GM12878 (cell line): ENCODE data around the gene GPAT3. TPM values are rescaled to one million over a fixed set of nuclear protein-coding genes. Genes with fewer than 3 reads are reported as not detected.

ENCODE experiments used
- ATAC-seq: fragments of 200-7000 bp; cut with Tn5 transposase; 3 replicates; pipeline ENCODE4 v1.9.1; 2020; ENCODE audit warnings: mild to moderate bottlenecking, moderate library complexity
- BruUV-seq: library from RNA; stranded (reverse); fragments of 400-500 nt; replicated peaks from 2 replicates; lab custom pipeline; 2021; lab: Mats Ljungman, UMichigan
- CTCF ChIA-PET: fragments of 300-600 bp; sonication (Branson Sonifier 250); formaldehyde crosslinking; extraction: SDS; loops from one replicate; lab custom pipeline; 2021; ENCODE audit warnings: inconsistent platforms; lab: Yijun Ruan, JAX
- POLR2A ChIA-PET: fragments of 350-600 bp; formaldehyde crosslinking; extraction: SDS; loops from one replicate; lab custom pipeline; 2021; ENCODE audit warnings: inconsistent platforms; lab: Charles Lee
- RAD21 ChIA-PET: fragments of 300-600 bp; sonication (Branson Sonifier 250); formaldehyde crosslinking; loops from one replicate; lab custom pipeline; 2023; ENCODE audit warnings: antibody characterized with exemption; ENCODE audit not compliant: unreplicated experiment; lab: Charles Lee
- SMC1A ChIA-PET: fragments of 300-600 bp; sonication (Branson Sonifier 250); formaldehyde crosslinking; loops from one replicate; lab custom pipeline; 2023; ENCODE audit not compliant: unreplicated experiment, uncharacterized antibody; lab: Charles Lee
- DNase-seq: peaks from one replicate; pipeline ENCODE4 v3.0.0-alpha.2; 2011; ENCODE audit warnings: low read depth, low spot score
- FAIRE-seq: peaks from 3 replicates; lab custom pipeline; 2011; peaks lifted over from hg19 to GRCh38; lab: Jason Lieb, UNC
- H2AFZ ChIP-seq: 2 replicates; pipeline ENCODE4 v1.6.0; 2011; ENCODE audit warnings: low read depth, low read length, control low read depth; ENCODE audit not compliant: control insufficient read depth
- H3K27ac ChIP-seq: 2 replicates; pipeline ENCODE4 v1.5.1; 2011; ENCODE audit warnings: control low read depth; ENCODE audit not compliant: control insufficient read depth, insufficient read depth
- H3K27me3 ChIP-seq, 2 experiments: replicated peaks in 1 of 2; 2 replicates each; pipeline versions ENCODE4 v1.6.0 to v1.6.1; 2011; ENCODE audit warnings: low read length in 1 of 2; ENCODE audit not compliant: control insufficient read depth in 2 of 2, insufficient read depth in 2 of 2
- H3K36me3 ChIP-seq, 2 experiments: 2 replicates each; pipeline ENCODE4 v1.5.1; 2011; ENCODE audit warnings: low read length in 1 of 2; ENCODE audit not compliant: control insufficient read depth in 2 of 2, insufficient read depth in 2 of 2
- H3K4me1 ChIP-seq: 2 replicates; pipeline ENCODE4 v1.6.1; 2011; ENCODE audit warnings: mild to moderate bottlenecking, low read length, moderate library complexity, mixed read lengths; ENCODE audit not compliant: control insufficient read depth, insufficient read depth
- H3K4me2 ChIP-seq: 2 replicates; pipeline ENCODE4 v1.6.0; 2011; ENCODE audit warnings: control low read depth; ENCODE audit not compliant: control insufficient read depth, insufficient read depth
- H3K4me3 ChIP-seq: fragments of 200-600 bp; sonication (generic); 2 replicates; pipeline ENCODE4 v1.5.1; 2016
- H3K79me2 ChIP-seq: 2 replicates; pipeline ENCODE4 v1.6.0; 2011; ENCODE audit warnings: low read length; ENCODE audit not compliant: control insufficient read depth, insufficient read depth
- H3K9ac ChIP-seq: 2 replicates; pipeline ENCODE4 v1.8.0; 2011; ENCODE audit warnings: low read length, control low read depth, mixed read lengths; ENCODE audit not compliant: control insufficient read depth, insufficient read depth
- H3K9me3 ChIP-seq: replicated peaks from 3 replicates; pipeline ENCODE4 v1.5.1; 2011; ENCODE audit warnings: mild to moderate bottlenecking, low read length; ENCODE audit not compliant: control insufficient read depth, insufficient read depth
- H4K20me1 ChIP-seq: 2 replicates; pipeline ENCODE4 v1.6.0; 2011; ENCODE audit not compliant: control insufficient read depth, insufficient read depth
- CBX5 ChIP-seq: sonication (generic); IDR thresholded peaks from 2 replicates; pipeline ENCODE4 v1.6.1; 2016; ENCODE audit warnings: low read depth, moderate library complexity, mild to moderate bottlenecking, inconsistent platforms
- CREB1 ChIP-seq: IDR thresholded peaks from 2 replicates; pipeline ENCODE4 v1.6.1; 2012; ENCODE audit warnings: low read depth, mild to moderate bottlenecking, inconsistent platforms
- EED ChIP-seq: sonication (generic); IDR thresholded peaks from 2 replicates; pipeline ENCODE4 v1.6.1; 2016; ENCODE audit warnings: antibody characterized with exemption, low read depth
- FOXM1 ChIP-seq: IDR thresholded peaks from 2 replicates; pipeline ENCODE4 v1.6.1; 2012; ENCODE audit warnings: low read depth, mild to moderate bottlenecking, inconsistent platforms, low read length, moderate library complexity
- IKZF1 ChIP-seq: fragments of 450-650 bp; conservative IDR thresholded peaks from 2 replicates; pipeline ENCODE4 v1.6.1; 2017; ENCODE audit warnings: antibody characterized with exemption, mild to moderate bottlenecking
- MEF2B ChIP-seq: fragments of 450-650 bp; IDR thresholded peaks from 2 replicates; pipeline ENCODE4 v1.6.1; 2018; ENCODE audit warnings: mild to moderate bottlenecking, moderate library complexity; ENCODE audit not compliant: partially characterized antibody, poor library complexity, severe bottlenecking
- NFIC ChIP-seq: IDR thresholded peaks from 2 replicates; pipeline ENCODE4 v1.6.1; 2012; ENCODE audit warnings: low read depth, mild to moderate bottlenecking, inconsistent platforms, low read length, moderate library complexity
- PAX5 ChIP-seq: IDR thresholded peaks from 2 replicates; pipeline ENCODE4 v1.6.1; 2011; ENCODE audit warnings: low read depth, low read length, borderline replicate concordance
- POLR2A ChIP-seq: IDR thresholded peaks from 2 replicates; pipeline ENCODE4 v1.6.1; 2011; ENCODE audit warnings: low read depth, mild to moderate bottlenecking, low read length
- POU2F2 ChIP-seq: IDR thresholded peaks from 3 replicates; pipeline ENCODE4 v1.6.1; 2011; ENCODE audit warnings: low read depth, mild to moderate bottlenecking, low read length, borderline replicate concordance
- RB1 ChIP-seq: fragments of 450-650 bp; formaldehyde crosslinking; IDR thresholded peaks from 2 replicates; pipeline ENCODE4 v1.6.1; 2017; ENCODE audit warnings: mild to moderate bottlenecking, borderline replicate concordance
- USF2 ChIP-seq: IDR thresholded peaks from 2 replicates; pipeline ENCODE4 v1.6.1; 2011; ENCODE audit warnings: low read depth, low read length, improper control_type of control experiment, borderline replicate concordance
- YY1 ChIP-seq: IDR thresholded peaks from 2 replicates; pipeline ENCODE4 v1.6.1; 2011; ENCODE audit warnings: low read depth, mild to moderate bottlenecking, low read length
- WGBS: methylation state at CpG from one replicate; pipeline ENCODE4 v1.1.6; 2016; ENCODE audit warnings: low lambda C conversion rate; ENCODE audit not compliant: insufficient replicate concordance, insufficient coverage; ENCODE audit errors: missing lambda C conversion rate; 5-methylcytosine and 5-hydroxymethylcytosine counted together
- in situ Hi-C: fragments of 300-500 bp; cut with MboI; formaldehyde crosslinking; loops from 9 replicates; pipeline ENCODE4 v1.14.3; 2018; ENCODE audit warnings: mixed read lengths
- intact Hi-C: fragments of 100-400 bp; cut with micrococcal nuclease; formaldehyde crosslinking; loops from one replicate; pipeline ENCODE4 v1.14.2; 2022; ENCODE audit not compliant: unreplicated experiment
- polyA plus RNA-seq, 11 experiments: library from polyadenylated mRNA; depleted of rRNA in 4 of 11; unstranded in 6 of 11; stranded (reverse) in 5 of 11; fragments of >200 nt; fragmentation: Nextera tagmentation in 4 of 11; fragmentation: Illumina TruSeq in 1 of 11; extraction: Ambion mirVana in 4 of 11; extraction: Trizol in 1 of 11; gene quantifications; 1 replicate in 1 of 11; 2 replicates in 10 of 11; pipeline versions ENCODE4 v1.2.1 to v1.2.3, GENCODE V29; 2011 to 2016; ENCODE audit warnings: inconsistent platforms in 2 of 11, missing spikeins in 2 of 11, low read depth in 1 of 11
- total RNA-seq, 4 experiments: library from RNA; depleted of rRNA in 3 of 4; stranded (reverse); fragments of >200 nt in 3 of 4; fragmentation: Illumina TruSeq in 1 of 4; extraction: Trizol in 1 of 4; gene quantifications; 2 replicates each; pipeline versions ENCODE4 v1.2.1 to v1.2.3, GENCODE V29; 2013 to 2021

GPAT3 gene
- total and polyA plus RNA-seq, 10 of the 15 experiments (the other 5 are each of a cell fraction or from before 2014, with no cell fraction given), result 0.26 to 1.1 (median 0.52) TPM

GRCh38 chr4:83606460-83606859 is 70.6 kb downstream of the GPAT3 start (continued):
- TF ChIP-seq USF2 (no peak), POU2F2 (no peak), CBX5 (no peak), POLR2A (no peak)

- H2AFZ ChIP-seq, result no peak overlapping the region
- H3K4me3 ChIP-seq, result no peak overlapping the region
- no peaks in the 10 kb centered on the region for H3K27me3 ChIP-seq
- no TSS peak for BruUV-seq
- intact Hi-C loops, result no loop called here
- H3K9ac ChIP-seq, result no peak overlapping the region
- ChIA-PET RAD21 (no interaction called here), POLR2A (no interaction called here), CTCF (interaction anchor here (1.5 kb wide), 1 partner anchor 244 kb away, joined by 3 read pairs; no protein-coding TSS in a partner anchor), SMC1A (interaction anchor here (1.3 to 1.6 kb wide), 2 partner anchors 10 to 24 kb away, joined by 4 to 6 read pairs; no protein-coding TSS in a partner anchor)
- no peaks in the 10 kb centered on the region for H3K79me2 ChIP-seq
- under 1% methylated on average over 7 of the region's 7 CpGs for WGBS
- no peaks in the 10 kb centered on the region for H4K20me1 ChIP-seq
- ATAC-seq (peak; percentile 77), DNase-seq (no peak), FAIRE-seq (no peak)
- H3K4me2 ChIP-seq, result no peak overlapping the region
- peaks cover 7% of the 10 kb centered on the region for H3K4me1 ChIP-seq
- in situ Hi-C loops, result no loop called here
- TF ChIP-seq FOXM1 (peak; percentile 21; the same call in 1 of the 2 replicates), YY1 (no peak), EED (peak; percentile 53; the same call in 1 of the 2 replicates), CREB1 (peak; percentile 35; the same call in 1 of the 2 replicates), IKZF1 (0 out of 2 replicates have a peak, but pooled peaks have one; percentile 31), MEF2B (peak; percentile 27), RB1 (no peak), NFIC (peak; percentile 39; the same call in 1 of the 2 replicates), PAX5 (peak; percentile 39; the same call in 1 of the 2 replicates)
- no peaks in the 10 kb centered on the region; the same call in 2 of the 3 replicates for H3K9me3 ChIP-seq
- H3K27ac ChIP-seq, result no peak overlapping the region
- H3K36me3 ChIP-seq, result no peaks in the 10 kb centered on the region
Observed at GRCh38 chr4:83606898-83607297, 71.0 kb downstream of the GPAT3 start.
